BE2C (cell line): Measurements from ENCODE around the gene USP47.

ENCODE experiments used
- DNase-seq: peaks from one replicate; pipeline ENCODE4 v3.0.0-alpha.2; 2020
- H3K27me3 ChIP-seq: fragments of 250-450 bp; sonication (Bioruptor Pico); 2 replicates; pipeline ENCODE4 v1.5.1; 2020; ENCODE audit warnings: mild to moderate bottlenecking
- H3K36me3 ChIP-seq: fragments of 250-450 bp; sonication (Bioruptor Pico); 2 replicates; pipeline ENCODE4 v1.5.1; 2020; ENCODE audit warnings: mild to moderate bottlenecking
- H3K4me1 ChIP-seq: fragments of 250-450 bp; sonication (Bioruptor Pico); 2 replicates; pipeline ENCODE4 v1.5.1; 2020
- H3K4me3 ChIP-seq: 2 replicates; pipeline ENCODE4 v1.5.1; 2011; ENCODE audit warnings: low read depth, low read length
- H3K9me3 ChIP-seq: fragments of 250-450 bp; sonication (Bioruptor Pico); 2 replicates; pipeline ENCODE4 v1.5.1; 2020
- TF ChIP-seq, protein P1 (sequence below): IDR thresholded peaks from 2 replicates; pipeline ENCODE4 v1.5.1; 2012; ENCODE audit warnings: mild to moderate bottlenecking, low read depth, low read length

USP47 gene

DNA sequence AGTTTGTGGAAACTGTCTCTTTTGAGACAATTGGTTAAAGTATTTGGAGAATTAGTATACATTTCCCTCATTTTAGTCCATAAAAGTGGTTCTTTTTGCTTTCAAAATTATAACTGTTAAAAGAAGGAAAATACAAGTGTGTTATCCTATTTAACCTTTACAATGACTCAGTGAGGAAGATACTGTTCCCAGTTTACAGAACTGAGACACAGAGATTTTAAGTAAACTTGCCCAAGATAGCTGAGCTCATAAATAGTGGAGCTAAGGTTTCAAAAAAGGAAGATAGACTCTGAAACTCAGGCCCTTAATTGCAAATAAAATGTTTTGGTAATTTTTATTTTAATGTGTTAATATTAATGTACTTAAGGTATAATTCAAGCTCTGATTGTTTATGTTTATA is 107.7 kb downstream of the USP47 start:
- DNase-seq, result no peak
- TF ChIP-seq, protein P1, sequence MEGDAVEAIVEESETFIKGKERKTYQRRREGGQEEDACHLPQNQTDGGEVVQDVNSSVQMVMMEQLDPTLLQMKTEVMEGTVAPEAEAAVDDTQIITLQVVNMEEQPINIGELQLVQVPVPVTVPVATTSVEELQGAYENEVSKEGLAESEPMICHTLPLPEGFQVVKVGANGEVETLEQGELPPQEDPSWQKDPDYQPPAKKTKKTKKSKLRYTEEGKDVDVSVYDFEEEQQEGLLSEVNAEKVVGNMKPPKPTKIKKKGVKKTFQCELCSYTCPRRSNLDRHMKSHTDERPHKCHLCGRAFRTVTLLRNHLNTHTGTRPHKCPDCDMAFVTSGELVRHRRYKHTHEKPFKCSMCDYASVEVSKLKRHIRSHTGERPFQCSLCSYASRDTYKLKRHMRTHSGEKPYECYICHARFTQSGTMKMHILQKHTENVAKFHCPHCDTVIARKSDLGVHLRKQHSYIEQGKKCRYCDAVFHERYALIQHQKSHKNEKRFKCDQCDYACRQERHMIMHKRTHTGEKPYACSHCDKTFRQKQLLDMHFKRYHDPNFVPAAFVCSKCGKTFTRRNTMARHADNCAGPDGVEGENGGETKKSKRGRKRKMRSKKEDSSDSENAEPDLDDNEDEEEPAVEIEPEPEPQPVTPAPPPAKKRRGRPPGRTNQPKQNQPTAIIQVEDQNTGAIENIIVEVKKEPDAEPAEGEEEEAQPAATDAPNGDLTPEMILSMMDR, result no peak
- Histone ChIP-seq H3K36me3 (peaks cover 4% of the 10 kb centered on the region; the same call in 1 of the 2 replicates), H3K9me3 (no peaks in the 10 kb centered on the region), H3K27me3 (no peaks in the 10 kb centered on the region), H3K4me1 (peaks cover 8% of the 10 kb centered on the region; the same call in 1 of the 2 replicates), H3K4me3 (no peak overlapping the region)

DNA sequence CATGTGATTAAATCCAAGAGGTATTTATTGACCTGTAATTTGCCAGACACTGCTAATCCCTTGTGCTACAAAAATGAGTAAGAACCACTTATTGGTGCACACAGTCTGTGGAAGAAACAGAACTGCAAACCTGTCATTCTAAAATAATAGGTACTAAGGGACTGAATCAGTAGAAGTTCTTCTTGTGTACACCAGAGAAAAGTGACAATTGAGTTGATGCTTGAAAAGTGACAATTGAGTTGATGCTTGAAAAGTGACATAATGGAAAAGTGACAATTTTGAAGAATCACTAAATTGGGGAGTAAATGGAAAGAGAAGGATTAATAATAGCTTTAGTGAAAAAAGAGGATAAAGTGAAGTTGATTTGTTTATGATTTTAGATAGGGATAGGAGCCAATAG is 110.3 kb downstream of the USP47 start:
- Histone ChIP-seq H3K27me3 (no peaks in the 10 kb centered on the region), H3K4me3 (no peak overlapping the region), H3K9me3 (no peaks in the 10 kb centered on the region), H3K4me1 (no peaks in the 10 kb centered on the region), H3K36me3 (peaks cover 6% of the 10 kb centered on the region; the same call in 1 of the 2 replicates)
- TF ChIP-seq, protein P1, result no peak
- DNase-seq, result no peak

DNA sequence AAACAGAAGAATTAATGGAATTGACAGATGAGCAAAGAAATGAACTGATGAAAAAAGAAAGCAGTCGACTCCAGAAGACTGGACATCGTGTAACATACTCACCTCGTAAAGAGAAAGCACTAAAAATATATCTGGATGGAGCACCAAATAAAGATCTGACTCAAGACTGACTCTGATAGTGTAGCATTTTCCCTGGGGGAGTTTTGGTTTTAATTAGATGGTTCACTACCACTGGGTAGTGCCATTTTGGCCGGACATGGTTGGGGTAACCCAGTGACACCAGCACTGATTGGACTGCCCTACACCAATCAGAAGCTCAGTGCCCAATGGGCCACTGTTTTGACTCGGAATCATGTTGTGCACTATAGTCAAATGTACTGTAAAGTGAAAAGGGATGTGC is 114.2 kb downstream of the USP47 start:
- H3K9me3 ChIP-seq, result no peaks in the 10 kb centered on the region
- DNase-seq, result no peak
- H3K36me3 ChIP-seq, result peaks cover 6% of the 10 kb centered on the region; the same call in 1 of the 2 replicates
- no peak overlapping the region for H3K4me3 ChIP-seq
- H3K4me1 ChIP-seq, result no peaks in the 10 kb centered on the region
- H3K27me3 ChIP-seq, result no peaks in the 10 kb centered on the region
- TF ChIP-seq, protein P1, result no peak

DNA sequence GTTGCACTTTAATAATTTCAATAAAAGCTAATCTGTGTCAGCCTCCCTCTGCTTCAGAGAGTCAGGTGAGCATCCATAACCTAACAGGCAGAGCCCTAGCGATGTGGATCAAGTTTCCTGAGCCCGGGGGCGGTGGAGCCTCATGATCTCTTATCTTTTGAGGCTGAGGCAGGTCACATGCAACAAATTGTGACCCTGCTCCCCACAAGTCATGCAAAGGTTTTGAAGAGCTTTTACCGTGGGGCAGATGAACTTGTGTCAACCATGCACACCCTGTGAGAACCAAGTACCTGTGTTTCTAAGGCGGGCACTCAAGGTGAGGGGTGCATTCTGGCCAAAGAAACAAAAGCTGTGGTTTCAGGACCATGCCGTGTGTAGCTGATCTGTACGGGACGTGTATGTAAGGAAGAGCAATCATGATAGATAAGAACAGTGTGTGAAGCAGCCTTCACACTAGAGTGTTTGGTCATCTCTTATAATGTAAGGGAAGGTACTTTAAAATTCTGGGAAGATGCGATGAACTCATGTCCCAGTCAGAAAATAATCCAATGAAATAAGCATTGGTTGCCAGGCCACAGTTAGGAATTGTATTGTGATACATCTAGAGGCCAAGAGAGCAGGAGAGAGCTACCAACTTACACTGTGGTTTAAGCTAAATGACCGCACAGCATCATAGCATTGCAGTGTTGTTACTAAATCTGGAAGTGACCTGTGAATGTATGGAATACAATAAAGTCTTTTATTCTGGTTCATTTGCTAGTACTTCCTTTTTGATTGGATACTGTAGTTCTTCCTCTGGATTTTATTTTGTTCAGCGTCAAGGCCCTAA is 116.8 kb downstream of the USP47 start:
- Histone ChIP-seq H3K27me3 (no peaks in the 10 kb centered on the region), H3K4me3 (no peak overlapping the region), H3K36me3 (peaks cover 2% of the 10 kb centered on the region; the same call in 1 of the 2 replicates), H3K9me3 (no peaks in the 10 kb centered on the region), H3K4me1 (no peaks in the 10 kb centered on the region)
- DNase-seq, result no peak
- TF ChIP-seq, protein P1, result no peak

DNA sequence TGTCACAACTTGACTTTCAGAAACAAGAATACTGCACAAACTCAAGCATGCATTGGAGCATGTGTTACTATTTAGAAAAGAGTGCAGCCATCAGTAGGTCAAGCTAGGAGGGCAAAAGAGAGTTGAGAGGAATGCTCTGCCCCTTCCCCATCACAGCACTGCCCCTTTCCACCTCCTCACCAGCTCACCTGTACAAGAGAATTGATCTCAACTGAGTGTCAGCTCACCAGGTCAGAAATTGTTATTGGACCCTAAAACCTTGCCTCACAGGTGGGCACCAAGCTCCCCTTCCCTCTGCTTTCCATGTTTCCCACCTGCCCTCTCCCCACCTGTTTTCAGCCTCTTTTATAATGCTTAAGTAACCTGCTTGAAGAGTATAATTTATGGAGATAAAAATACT is 117.8 kb downstream of the USP47 start:
- no peak overlapping the region for H3K4me3 ChIP-seq
- no peak for DNase-seq
- H3K9me3 ChIP-seq, result no peaks in the 10 kb centered on the region
- TF ChIP-seq, protein P1, result no peak
- no peaks in the 10 kb centered on the region for H3K27me3 ChIP-seq
- H3K4me1 ChIP-seq, result no peaks in the 10 kb centered on the region
- H3K36me3 ChIP-seq, result peaks cover 2% of the 10 kb centered on the region; the same call in 1 of the 2 replicates

DNA sequence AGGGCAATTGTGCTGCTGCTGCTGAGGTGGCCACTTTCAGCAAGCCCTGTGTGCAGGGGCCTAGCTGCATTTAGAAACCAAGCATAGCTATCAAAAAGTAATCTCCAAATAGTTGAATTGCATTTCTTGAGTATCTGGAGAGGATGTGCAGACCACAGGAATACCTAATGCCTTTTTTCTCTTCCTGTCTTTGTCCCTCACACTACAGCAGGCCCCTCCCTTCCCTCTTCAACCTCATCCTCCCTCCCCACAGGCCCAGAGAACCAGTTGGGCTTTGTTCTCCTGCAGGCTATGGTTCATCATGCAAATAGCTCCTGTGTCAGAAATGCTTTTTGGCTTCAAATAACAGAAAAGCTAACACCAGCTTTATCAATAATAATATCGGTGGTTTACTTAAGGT is 118.9 kb downstream of the USP47 start:
- H3K9me3 ChIP-seq, result no peaks in the 10 kb centered on the region
- no peaks in the 10 kb centered on the region; the same call in 1 of the 2 replicates for H3K36me3 ChIP-seq
- no peaks in the 10 kb centered on the region for H3K4me1 ChIP-seq
- DNase-seq, result no peak
- H3K4me3 ChIP-seq, result no peak overlapping the region
- H3K27me3 ChIP-seq, result no peaks in the 10 kb centered on the region
- TF ChIP-seq, protein P1, result no peak
